Measurements from ENCODE around the gene ADAM12. TPM values are rescaled to one million over a fixed set of nuclear protein-coding genes. Genes with fewer than 3 reads are reported as not detected.

The ADAM12 gene
- total RNA-seq, 2 donors from 2014 or later: 6.7 to 7.9 TPM

DNA sequence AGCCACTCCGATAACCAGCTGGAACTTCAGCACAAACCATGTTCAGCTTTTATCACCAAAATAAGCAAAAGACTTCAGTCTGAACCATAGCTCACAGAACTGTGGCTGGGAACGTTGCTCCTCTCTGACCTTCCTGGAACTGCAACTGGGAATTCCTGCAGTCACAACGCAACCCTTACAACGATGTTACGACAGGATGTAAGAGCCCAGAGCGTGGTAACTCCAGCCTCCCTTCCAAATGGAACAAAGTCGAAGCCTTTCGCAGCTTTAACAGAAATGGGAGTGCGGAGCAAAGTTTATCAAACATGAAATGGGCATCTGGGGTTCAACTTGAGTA, 162.6 kb downstream of the ADAM12 start:
- DNase-seq: peak; percentile 41
- intact Hi-C loops (cut with DNase I): no loop called here
- ATAC-seq: peak; percentile 78 to 80

DNA sequence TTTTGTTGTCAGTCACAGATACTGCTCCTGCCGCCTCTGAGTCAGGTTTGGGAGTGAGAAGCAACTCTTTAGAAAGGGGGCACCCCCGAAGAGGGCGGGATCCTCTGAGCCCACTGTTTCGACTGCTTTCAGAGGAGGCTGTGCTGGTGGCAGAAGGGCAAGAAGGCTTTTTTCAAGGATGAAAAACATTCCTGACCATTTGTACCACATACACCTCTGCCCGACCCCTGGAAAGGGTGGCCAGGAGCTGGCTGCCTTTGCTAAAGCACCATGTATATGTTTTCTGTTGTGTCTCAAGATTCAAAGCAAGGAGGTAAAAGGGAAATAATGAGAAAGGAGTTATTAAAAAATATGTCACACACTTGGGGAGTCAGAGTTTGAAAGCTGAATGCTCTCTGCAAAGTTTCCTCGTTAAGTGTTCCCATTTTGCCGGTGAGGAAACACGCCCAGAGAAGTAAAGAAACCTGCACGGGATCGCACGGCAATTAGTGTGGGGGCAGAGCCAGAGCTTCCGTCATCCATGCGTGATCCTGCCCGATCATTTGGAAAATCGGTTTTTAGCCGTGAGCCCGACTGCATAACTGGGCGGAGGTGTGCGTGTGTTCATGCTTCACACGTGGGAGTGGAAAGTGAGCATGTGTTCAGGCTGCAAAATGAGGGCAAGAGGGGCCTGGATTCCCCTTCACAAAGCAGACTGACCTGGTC, 163.2 kb downstream of the ADAM12 start:
- ATAC-seq: peak in 1 of 2 donors; percentile 23
- intact Hi-C loops (cut with DNase I): no loop called here
- DNase-seq: no peak

DNA sequence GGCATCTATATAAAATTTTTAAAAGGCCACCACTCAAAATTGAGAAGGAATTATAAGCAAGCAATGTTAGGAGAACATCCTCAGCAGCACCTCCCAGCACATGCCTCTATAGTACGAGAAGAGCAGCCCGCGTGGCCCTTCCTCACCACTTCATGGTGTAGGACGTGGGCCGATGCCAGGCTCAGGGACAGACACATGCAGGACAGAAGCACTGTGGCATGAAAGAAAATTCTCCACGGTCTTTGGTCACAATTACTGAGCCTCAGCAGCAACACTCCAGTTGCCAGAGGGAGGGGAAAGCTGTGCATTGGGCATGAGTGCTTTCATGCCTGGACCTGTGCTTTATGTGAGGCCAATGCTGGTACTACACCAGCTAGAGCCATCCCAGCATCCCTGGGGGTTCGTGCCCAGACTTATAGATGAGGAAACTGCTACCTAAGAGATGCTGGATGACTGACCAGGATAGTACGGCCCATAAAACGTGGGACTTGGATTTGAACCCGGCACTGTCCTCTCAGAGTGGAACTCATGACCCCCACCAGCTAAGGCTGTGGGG, 164.7 kb downstream of the ADAM12 start:
- intact Hi-C loops (cut with DNase I): no loop called here
- ATAC-seq (no peak), DNase-seq (no peak)

DNA sequence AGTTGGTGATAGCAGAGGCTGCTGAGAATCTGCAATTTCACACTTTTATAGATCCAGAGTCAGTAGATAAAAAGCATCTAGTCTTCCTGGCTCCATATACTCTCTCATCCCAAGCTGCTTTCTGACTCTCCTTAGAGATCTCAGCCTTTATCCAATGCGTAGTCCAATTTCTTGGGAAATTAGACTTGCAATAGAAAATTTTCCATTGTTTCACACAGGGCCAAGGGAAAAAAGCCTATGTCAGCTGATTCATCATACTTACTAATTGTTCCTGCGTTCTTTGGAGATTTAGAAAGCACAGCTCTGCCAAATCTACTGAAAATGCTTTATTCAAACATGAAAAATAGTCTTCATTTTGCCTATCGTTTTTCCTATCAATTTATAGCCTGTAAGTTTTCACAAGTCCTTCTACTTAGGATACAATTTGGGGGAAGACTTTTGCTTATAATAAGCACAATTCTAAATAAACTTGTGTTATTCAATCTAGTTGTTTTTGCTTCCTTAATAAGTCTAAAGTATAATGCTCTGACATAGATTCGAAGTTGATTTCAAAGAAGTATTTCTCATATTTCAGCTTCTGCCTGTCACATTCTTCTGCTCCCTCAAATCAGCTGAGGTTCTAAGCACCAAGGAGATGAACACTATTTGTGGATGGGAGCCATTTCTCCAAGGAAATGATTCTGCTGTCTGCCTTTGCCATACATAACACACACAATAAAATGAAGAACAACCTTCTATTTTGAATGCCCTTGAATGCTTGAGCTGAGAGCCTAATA, 165.4 kb downstream of the ADAM12 start:
- ATAC-seq: peak; percentile 45 to 46
- intact Hi-C loops (cut with DNase I): no loop called here
- no peak for DNase-seq

DNA sequence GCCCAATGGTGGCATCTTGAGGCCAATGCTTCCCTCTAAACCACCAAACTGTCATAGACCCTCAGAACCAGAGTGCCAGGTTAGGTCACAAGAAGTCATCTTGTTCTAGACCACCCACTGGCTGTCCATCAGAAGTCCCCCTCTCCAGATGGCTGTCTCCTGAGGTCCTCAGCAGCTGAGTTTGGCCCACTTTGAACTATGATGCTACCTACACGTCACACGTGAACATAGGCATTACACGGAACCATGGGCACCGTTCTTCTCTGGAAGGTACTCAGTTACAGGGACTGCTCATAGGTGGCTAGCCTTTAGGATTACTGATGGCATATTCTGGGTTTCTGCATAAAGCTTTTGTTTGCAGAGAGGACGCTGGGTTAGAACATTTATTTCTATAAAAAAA, 166.4 kb downstream of the ADAM12 start:
- intact Hi-C loops (cut with DNase I): no loop called here
- ATAC-seq (no peak), DNase-seq (no peak)

DNA sequence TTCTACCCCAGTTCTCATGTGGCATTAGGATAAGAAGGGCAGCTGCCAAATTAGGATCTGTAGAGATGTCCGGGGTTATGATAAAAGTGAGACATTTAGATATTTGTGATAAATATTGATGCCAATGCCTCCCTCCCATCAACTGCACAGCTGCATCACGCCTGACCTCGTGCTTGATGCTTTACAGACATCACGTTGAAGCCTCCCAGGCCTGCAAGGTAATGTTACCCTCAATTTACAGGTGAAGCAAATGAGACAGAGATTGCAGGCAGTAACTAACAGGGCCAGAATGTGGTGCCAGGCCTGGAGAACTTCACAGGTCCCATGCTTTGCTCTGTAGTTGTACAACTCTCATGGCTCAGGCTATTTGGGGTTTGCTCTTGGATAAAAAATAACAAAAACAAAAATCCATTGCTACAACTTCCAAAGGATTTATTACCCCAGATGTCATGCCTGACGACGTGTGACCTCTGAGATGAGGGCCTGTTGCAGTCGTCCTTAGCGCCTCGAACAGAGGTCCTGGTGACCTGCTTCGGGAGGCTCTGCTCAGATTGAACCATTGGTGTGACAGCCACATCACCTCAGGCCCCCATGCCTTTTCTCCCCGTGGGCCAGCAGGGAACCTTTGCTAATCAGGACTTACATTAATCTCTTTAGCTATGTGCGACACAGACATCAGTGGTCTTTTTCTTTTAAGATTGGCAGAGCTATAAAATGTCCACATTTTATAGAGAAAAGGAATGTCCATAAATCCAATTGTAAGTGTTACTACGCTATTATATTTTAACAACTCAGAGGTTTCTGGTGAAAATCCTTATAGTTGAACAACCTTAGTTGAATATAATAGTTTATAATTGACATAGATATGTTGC, 169.3 kb downstream of the ADAM12 start:
- no peak for DNase-seq
- intact Hi-C loops (cut with DNase I): no loop called here
- ATAC-seq: no peak

DNA sequence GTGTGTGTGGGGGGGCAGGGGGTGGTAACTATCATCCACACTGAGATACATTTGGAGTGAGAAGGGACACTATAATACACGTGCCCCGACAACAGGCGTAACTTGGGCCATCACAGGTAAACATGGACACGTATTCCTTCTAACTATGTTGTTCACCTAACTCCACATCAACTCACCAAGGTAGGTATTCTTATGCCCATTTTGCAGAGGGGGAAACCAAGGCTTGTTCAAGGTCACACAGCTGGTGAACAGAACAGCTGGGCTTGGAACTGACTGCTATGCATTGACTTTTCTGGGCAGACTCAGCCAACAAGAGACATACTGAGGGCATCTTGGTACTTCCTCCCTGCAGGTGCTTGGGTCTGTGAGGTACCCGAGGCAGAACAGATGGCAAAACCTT, 170.1 kb downstream of the ADAM12 start:
- intact Hi-C loops (cut with DNase I): no loop called here
- ATAC-seq (no peak), DNase-seq (no peak)

DNA sequence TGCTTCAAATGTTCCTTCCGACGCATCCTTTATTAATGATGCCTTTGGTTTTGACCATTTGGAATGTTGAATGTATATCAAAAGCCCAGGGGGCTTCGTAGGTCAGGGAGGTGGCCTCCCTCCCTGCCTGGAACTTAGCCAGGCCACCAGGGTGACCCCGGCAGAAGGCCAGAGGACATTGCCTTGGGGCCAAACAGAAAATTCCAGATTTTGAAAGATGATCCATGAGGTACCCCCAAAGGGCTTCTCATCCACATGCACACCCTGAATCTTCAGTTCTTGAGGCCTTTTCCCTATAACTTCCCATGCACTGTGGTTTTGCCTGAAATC, 171.7 kb downstream of the ADAM12 start:
- DNase-seq (no peak), ATAC-seq (no peak)
- intact Hi-C loops (cut with DNase I): no loop called here

DNA sequence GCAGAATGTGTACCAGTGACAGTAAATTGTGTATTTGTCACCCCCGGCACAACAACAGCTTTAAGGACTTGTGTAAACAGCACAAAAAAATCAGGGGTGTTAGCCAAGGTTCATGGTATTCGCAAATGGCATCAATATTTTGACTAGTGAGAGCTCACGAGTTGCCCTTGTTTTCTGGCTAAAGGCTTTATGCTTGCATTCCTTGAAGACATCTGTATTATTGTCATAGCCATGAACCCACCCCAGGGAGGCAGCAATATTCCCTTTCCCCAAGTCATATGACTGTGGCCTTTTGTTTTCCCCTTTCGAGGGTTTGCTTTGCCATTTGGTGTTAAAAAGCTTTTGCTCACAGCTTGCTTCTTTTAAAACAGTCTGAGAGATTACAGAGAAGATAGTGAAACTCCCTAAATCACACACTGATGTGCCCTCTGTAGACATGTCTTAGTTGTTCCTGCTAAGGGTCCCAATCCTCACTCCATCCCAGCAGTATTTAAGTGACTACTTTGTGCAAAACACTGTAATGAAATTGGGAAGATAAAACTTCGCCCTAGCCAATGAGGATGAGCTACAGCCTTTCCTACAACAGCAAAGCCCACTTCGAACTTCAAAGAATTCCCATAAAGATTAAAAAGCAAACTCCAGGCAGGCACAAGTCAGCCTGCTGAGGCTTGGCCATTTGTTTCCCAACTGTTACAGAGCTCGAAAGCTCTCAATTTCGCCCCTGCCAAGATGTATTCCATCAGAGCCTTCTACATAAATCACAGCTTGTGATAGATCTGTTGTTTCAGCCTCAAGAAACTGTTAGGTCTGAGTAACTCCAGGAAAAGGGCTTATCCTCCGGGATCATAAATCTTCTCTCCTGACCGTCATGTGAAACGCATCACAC, 172.3 kb downstream of the ADAM12 start:
- intact Hi-C loops (cut with DNase I): no loop called here
- ATAC-seq (peak in 1 of 2 donors; percentile 44), DNase-seq (no peak)

DNA sequence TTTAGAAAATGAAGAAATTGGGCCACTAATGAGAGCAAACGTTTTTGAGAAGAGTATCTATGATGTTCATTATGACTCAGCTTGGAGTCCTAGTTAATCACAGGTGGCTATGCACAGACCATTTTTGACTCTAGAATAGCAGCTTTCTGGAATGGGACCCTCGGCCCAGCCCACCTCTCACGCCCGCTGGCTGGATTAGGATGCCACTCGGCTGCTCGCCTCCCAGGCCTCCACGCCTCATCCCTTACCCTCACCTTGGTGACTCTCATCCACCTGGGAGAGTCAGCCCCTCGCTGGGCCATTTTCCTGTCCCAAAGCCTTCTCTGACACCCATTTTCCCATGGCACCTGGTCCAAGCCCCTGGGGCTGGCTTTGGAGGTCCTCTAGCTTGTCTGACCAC, 173.6 kb downstream of the ADAM12 start:
- DNase-seq (no peak), ATAC-seq (no peak)
- intact Hi-C loops (cut with DNase I): no loop called here

DNA sequence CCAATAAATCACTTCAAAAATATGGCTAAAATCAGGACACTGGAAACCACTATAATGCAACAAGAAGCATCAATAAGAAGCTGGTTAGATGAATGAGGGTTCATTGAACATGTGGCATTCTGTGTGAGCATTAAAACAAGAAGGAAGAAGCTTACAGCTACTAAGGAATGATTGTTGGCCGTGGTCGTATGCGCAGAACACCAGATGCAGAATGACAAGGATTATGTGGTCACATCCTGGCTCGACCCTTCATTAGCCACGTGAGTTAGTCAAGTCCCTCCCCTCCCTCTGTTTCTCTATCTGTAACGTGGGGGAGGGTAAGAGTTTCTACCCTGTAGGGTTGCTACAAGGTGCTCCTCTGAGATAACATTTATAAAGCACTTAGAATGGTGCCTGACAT, 174.3 kb downstream of the ADAM12 start:
- ATAC-seq: no peak
- intact Hi-C loops (cut with DNase I): no loop called here
- no peak for DNase-seq

DNA sequence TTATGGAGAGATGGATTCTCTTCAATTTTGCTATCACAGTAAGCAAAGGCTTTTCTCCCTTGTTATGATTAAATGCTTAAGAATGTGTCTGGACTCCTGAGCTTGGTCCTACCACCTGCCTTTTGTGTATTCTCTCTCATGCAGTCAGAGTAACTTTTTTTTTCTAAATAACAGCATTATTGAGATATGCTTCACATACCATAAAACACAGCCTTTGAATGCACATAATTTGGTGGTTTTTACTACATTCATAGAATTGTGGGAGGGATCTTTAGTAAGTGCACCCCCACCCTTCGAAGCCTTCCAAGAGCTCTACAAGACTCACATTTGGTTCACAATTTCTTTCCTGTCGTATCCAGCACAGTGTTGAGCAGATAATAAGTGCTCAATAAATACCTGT, 175.5 kb downstream of the ADAM12 start:
- intact Hi-C loops (cut with DNase I): no loop called here
- ATAC-seq (no peak), DNase-seq (no peak)

DNA sequence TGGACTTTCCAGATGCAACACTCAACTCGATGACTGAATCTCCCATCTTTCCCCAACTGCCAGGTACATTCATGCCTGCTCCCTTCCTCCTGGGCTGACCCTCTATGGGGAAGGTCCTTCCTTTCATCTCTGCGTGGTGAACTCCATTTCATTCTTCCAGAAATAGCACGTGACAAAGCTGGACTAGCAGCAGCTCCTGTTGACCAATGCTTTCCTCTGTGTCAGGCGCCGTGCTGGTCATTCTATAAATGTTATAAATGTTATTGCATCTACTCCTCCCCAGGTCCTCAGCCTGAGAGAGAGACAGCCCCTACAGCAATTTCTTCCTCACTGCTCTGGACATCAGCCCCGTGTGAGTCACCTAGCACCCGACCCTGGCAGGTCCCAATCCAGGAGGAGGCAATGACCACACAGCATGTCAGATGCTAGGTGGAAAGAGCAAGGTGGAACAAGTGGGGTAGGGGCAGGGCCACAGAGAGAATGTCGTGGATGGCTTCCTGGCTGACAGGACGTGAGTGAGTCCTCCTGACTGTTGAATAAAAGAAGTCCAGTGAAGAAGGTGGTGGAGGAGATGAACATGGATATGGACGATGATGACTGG, 178.1 kb downstream of the ADAM12 start:
- no peak for DNase-seq
- intact Hi-C loops (cut with DNase I): no loop called here
- no peak for ATAC-seq

DNA sequence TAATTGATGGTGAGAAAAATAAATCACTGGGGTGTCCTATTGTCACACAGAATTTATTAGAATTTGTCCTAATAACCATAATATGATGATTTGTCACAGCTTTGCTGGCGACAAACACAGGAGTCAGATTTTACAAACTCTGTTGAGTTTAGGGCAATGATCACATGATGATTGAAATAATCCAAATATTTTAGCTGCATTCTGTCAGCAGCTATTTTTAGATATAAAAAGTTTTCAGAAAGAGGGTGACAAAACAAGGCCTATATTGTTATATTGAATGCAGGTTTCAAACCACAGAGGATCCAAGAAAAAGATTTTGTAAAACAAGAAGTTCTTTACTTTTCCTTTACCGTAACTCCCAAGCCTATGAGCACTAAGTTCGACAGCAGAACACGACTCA, 178.8 kb downstream of the ADAM12 start:
- ATAC-seq: no peak
- intact Hi-C loops (cut with DNase I): no loop called here
- no peak for DNase-seq

DNA sequence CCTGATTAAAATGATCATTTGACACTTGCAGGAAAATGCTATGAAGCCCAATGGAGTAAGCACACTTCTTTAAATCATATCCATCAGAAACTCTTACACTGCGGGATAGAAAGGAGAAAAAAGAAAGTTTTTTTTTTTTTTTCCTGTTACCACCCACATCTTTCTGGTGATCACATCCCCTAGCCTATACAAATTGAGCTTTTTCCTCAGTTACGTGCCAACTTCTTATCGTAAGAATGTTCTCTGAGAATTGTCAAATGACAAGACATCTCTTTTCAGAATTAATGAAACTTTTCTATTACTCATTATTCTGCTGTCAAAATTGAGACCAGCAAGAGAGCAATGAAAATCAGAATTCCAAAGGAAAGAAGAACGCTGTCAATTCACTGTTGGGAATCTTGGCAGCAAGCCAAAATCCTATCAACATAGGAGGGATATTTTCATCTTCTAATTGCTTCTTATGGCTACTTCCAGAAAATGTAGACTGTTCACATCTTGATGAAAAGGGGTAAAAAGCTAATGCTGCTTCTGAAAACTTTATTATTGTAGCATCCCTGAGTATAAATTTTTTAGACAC, 179.5 kb downstream of the ADAM12 start:
- DNase-seq: no peak
- intact Hi-C loops (cut with DNase I): no loop called here
- ATAC-seq: no peak

DNA sequence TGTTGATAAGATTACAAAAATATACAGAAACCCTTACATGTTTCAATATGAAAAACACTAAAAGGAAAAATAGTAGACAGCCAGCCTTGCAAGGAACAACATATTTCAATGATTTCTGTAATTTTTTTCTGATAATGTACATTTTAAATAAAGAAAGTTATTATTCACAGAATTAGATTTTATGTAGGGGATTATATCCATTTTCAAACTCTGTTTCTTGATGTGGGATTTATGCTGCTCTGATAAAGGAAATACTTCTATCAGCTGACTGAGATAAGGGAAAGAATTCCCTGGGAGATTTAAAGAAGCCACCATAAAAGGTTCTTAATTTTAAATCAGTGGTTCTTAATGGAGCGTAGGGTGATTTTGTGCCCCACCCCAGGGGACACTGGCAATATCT, 180.4 kb downstream of the ADAM12 start:
- intact Hi-C loops (cut with DNase I): no loop called here
- ATAC-seq: no peak
- DNase-seq: no peak

DNA sequence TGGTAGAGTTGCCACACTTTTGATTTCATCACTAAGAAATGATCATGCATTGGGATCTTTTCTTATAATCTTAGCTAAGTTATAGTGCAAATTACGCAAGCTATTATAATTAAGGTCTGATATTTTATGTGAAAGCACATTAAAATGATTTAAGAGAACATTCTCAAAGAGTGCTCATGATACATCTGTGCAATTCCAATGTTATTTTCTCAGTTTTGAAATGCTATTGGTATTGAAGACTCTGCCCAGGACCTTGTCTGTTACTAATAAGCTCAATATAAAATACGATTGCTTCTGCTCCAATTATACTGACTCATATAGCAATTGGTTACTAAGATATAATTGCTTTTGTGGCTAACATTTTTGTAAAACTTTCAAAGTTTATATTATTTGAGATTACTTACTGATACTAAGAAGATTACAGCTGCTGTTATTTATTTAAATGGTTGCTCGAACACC, 180.9 kb downstream of the ADAM12 start:
- ATAC-seq (no peak), DNase-seq (no peak)
- intact Hi-C loops (cut with DNase I): no loop called here

DNA sequence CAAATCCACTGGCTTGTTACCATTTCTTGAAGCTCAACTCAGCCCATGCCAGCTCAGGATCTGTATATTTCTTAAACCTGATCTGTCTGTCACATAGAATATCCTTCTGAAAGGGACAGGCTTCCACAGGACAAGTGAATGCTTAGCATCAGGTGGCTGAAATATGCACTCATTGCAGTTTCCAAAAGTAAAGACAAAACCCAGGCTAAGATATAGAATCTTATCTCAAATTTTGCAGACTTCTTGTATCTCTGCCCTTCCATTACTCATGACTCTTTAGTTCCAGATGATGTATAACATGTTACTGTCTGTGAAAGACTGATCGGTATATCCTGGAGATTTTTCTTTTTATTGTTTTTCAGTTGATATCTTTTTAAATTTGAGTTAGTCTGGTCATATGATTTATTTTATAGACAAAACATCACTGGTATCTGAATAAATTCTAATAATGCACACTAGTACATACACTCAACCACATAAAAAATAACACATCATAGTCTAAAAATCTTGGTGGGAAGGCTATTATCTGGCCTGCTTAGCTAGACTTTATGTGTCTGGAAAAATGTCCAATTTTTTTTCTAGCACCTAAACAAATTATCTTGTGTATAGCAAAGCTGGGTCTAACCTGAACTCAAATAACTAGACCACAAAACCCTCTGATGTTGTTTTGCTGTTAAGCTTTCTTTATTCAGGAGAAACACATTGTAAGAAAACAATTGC, 182.6 kb downstream of the ADAM12 start:
- intact Hi-C loops (cut with DNase I): no loop called here
- ATAC-seq (no peak), DNase-seq (no peak)
